GDM1 (cell line): Measurements from ENCODE around the gene SAMD4A.
"Not testable (repeated sequence)": the region's sequence is repeated elsewhere in the genome, so short reads cannot be mapped to it uniquely, and the experiment has no call there.

Experiments
- DNase-seq: peaks from one replicate; lab custom pipeline; 2025; lab: John Stamatoyannopoulos, UW

Gene SAMD4A

GRCh38 chr14:54784060-54784459, 217.1 kb downstream of the SAMD4A start:
- DNase-seq: no peak

DNA sequence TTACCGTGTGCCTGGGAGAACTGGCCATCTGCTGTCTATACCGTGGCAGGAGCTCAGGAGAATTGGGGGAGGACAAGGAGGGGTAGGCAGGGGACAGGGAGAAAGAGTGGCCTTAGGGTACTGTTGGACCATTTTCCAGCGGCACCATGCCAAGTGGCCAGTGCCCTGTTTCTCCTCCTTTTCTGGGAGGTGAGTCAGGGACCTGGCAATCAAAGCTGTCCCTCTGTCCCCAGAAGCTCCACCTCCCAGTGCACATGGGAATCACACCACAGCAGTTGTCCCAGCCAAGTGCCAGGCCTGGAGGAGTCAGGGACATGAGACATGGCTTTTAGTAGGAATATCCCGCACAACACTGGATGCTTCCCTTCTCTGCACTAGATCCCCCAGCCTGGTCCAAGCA, 217.7 kb downstream of the SAMD4A start:
- no peak for DNase-seq

- no peak for DNase-seq
Observed at GRCh38 chr14:54785136-54785777, 218.3 kb downstream of the SAMD4A start.

GRCh38 chr14:54785778-54786770, 219.1 kb downstream of the SAMD4A start:
- DNase-seq: no peak

DNA sequence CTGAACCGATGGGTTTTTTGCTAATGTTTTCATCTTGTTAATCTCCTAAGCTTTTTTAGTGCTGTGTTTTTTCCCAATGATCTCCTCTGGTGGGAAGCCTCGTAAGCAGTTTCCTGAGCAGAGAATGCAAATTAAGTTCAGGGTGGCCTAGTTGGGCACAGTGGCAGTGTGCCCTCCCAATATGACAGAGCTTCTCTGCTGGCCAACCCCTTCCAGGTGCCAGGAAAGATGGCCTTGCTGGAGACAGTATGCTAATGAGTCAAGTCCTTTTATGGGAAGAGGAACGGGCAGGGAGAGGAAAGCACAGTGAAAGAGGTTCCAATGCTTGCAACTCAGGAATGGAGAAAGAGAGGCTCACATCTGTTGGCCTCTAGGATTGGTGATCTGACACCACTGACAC, 219.9 kb downstream of the SAMD4A start:
- no peak for DNase-seq

DNA sequence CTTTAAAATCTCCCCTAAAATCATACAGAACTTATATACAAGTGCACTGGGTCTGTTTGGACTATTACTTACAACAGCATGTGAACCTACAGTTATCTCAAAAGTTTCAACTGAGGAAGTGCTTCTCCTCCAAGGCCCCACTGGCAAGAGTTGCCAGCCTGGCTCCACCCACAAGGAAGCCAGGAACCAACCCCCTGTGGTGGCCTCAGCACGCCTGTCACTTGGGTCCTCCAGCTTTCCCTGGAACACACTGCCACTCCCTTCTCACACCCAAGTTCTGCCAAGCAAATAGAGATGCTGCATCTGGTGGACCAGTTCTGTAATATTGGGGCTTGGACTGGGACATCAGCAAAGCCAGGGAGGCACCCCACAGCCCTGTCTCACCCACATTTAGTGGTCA, 220.3 kb downstream of the SAMD4A start:
- DNase-seq: no peak

DNA sequence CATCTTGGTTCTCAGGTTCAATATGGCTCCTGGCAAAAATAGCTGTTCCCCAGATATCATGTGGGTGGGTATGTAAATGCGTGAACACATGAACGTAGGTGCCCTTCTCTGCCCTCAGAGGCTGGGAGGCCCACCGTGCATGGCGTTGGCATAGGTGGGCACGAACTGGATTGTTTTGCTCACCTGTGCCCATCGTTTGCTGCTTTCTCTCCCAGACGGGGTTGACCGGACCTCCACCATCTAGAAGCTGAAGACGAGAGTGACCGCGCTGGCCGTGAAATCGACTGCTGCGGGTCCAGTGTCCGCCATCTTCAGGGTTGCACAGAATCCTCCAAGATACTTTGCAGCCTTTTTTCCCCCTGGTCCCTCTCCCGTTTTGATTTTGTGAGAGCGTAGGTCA, 221.8 kb downstream of the SAMD4A start:
- no peak for DNase-seq

DNA sequence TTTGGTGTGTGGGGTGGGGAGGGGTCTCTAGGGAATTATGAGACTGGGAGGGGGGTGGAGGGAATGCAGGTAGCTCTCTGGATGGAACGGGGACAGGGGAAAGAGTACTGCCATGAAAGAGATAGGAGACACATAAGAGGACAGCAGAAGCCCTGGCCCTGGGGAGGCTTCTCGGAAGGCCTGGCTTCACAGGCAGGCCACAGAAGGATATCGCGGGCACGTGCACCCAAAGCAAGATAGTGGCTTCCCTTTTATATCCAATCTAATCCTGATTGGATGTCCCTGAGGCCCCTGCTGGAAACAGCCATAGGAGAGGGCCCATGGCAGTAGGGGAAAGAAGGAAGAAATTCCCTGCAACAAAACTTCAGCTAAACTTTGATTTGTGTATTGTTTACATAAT, 222.2 kb downstream of the SAMD4A start:
- DNase-seq: no peak

DNA sequence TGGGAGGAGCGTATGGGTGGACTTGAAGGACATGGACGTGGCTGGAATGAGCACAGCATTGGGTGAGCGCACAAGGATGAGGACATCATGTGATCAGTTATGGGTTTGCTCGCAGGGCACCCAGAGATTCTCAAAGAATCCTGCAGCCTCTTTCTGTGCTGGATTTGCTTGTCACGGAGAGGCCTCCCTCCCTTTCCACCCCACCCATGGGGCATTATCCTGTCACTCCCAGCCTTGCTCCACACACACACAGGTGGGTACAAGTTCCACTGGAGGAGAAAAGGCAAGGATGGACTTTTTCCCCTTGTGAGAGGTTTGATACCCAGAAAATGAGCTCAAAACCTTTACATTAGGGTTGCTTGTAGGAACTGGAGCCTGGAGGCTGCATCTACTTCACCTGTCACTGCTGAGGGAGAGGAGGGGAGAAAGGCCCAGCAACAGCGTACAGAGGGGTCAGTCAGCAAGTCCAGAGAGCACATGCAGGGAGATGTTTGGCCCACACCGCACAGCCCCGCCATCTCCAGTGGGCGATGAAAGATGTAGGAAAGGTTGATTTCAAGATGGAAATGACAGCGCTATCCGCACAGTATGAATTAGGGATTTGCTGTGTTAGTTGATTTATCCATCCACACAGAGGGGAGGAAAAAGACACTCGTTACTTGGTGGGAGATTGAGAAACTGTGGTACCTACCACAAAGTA, 223.0 kb downstream of the SAMD4A start:
- no peak for DNase-seq

- no peak for DNase-seq
Observed at GRCh38 chr14:54791001-54791400, 224.1 kb downstream of the SAMD4A start.

DNA sequence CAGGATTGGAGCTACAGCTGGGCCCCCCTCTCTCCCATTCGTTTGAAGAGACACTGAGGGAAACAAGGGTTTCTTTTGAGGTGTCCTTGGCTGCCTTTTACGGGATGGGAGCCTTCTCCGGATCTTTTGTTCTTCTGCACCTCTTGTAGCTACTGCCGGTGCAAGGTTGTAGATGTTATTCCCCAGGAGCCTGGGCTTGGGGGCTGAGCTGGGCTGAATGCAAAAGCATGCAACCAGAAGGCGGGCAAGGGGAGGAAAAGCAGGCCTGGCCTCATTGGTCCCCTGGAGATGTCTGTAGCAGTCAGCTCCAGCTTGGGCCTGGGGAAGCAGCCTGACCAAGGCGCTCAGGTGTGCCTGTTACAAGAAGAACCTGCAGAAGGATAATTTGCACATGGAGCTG, 225.4 kb downstream of the SAMD4A start:
- DNase-seq: no peak

GRCh38 chr14:54794159-54794558, 227.2 kb downstream of the SAMD4A start:
- no peak for DNase-seq

- no peak for DNase-seq
Observed at GRCh38 chr14:54794796-54795195, 227.9 kb downstream of the SAMD4A start.

GRCh38 chr14:54796961-54797360, 230.0 kb downstream of the SAMD4A start:
- no peak for DNase-seq

DNA sequence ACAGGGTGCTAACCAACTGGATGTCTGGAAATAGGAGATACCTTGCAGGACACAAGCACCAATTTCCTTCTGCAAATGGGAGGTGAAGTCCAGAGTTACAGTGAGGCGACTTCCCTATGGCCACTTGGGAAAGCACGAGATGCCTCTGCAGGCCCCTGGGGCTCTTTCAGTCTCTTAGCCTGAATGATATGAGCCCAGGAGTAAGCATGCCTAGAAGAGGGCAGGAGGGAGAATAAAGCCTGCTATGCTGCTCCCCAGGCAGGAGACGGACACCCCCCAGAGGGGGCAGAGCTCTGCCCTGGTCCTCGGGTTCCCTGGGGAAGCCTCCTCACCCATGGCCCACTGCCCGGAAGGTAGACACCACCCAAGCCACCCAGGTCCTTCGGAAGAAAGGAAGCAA, 230.6 kb downstream of the SAMD4A start:
- no peak for DNase-seq

- DNase-seq: no peak
Observed at GRCh38 chr14:54797986-54798385, 231.1 kb downstream of the SAMD4A start.

GRCh38 chr14:54798465-54799124, 231.7 kb downstream of the SAMD4A start:
- no peak for DNase-seq

DNA sequence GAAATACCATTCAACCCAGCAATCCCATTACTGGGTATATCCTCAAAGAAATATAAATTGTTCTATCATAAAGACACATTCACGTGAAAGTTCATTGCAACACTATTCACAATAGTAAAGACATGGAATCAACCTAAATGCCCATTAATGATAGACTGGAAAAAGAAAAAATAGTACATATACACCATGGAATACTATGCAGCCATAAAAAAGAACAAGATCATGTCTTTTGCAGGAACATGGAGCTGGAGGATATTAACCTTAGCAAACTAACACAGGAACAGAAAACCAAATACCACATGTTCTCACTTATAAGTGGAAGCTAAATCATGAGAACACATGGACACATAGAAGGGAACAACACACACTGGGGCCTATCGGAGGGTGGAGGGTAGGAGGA, 234.6 kb downstream of the SAMD4A start:
- not testable (repeated sequence) for DNase-seq

DNA sequence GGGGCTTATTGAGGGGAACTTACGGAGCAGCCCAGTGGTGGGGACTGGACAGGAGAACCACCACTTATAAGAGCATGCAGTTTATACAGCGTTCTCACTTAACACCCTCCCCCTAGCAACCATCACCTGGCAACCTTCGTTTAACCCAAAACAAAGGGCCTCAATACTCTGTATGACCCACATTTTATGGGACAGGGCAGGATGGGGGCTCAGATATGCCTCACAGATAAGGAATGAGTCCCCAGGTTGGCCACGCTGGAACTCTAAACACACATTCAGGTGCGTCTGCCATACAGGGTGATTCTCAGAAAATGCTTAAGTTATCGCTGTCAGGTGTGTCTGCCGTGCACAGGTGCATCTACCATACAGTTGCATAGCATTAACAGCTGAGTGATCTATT, 236.5 kb downstream of the SAMD4A start:
- DNase-seq: no peak

DNA sequence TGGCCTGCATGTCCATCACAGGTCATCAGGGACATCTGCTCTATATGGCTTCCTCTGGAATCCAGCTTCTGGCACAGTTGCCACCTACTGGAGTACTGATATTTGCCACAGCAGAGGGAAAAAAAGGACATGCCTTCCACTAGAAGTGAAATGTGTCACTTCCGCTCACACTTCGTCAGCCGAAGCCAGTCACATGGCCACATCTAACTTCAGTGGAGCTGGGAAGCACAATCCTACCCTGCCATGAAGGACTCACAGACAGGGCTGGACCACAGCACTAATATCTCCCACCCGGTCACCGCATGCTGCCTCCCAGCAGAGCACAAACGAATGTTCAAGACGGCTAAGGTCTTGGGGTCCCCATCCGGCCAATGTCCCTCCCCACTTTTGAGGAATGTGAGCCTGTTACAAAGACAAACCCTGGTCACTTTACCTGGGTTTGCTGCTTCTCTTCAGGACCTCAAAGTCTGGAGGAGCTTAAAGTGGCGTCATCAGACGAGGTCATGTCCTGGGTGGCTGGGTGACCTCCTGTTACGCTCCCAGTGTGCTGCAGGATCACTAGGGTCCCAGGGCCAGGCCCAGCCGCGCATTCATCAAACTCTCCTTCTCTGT, 237.1 kb downstream of the SAMD4A start:
- DNase-seq: no peak

DNA sequence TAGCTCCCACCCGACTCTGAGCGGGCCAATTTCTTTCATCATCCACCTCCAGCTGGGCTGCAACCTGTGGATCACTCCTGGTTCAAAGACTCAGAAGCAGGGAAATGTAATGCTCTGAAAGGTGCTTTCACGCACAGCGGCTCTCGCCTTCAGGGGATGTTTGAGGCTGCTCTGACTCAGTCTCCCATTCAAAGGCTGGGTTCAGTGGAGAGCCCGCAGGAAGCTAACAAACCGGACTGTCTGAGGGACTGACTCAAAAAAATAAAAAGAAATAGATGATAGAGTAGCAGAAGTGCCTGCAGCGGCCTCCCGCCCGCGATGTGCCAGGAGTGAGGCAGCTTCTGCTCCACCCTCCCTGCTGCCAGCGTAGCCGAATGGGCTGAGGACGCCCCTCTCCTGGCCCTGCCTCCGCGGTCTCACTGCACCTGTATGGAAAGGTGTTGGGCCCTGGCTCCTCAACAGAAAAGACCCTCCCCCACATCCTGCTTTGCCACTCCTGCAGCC, 237.7 kb downstream of the SAMD4A start:
- DNase-seq: no peak

DNA sequence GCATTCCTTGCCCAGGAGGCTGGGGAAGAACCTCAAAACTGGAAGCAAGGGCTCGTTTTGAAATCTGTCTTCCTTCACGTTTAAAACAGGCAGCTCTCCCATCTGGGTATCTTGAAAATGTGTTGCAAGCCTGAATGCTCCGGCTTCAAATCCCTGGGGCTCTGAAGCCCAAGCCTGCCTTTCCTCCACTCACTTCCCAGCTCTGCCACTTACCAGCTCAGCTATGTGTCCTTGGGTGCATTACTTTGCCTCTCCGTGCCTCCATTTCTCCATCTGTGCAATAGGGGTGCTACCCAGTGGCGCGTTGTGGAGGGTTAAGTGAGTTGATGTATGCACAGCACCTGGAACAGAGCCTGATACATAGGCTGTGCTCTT, 238.1 kb downstream of the SAMD4A start:
- DNase-seq: no peak
